ENCODE data around the gene PACC1. TPM values are rescaled to one million over a fixed set of nuclear protein-coding genes. Genes with fewer than 3 reads are reported as not detected.

PACC1 gene
- total RNA-seq, 1 experiment from 2014 or later, result 17.6 TPM

DNA sequence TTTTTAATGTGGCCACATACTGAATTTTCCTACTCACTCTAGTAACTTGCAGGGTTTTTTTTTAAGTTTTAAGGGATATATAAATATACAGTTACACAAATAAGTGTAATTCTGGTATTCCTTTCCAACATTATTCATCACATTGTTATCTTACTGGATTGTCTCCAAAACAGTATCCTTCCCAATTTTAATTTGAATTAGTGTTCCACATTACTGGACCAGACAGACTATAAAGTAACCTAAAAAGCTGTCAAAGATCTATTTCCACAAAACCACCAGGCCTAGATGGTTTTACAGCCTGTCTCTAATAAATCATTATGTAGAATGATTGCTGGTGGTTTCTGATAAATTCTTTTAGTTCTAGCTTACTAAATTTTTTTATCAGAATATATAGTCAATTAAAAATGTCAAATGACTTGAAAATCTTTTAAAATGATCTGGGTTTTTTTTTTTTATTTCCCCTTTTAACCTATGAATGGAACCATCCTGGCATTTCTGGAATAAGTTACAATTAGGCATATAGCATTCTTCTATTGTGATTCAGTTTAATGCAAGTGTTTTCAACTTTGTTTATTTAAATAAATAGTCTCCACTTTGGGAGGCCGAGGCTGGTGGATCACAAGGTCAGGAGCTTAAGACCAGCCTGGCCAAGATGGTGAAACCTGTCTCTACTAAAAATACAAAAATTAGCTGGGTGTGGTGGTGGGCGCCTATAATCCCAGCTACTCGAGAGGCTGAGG, 59.3 kb downstream of the PACC1 start:
- Histone ChIP-seq H4K20me1 (ENCODE audit: insufficient read depth) (no peaks in the 10 kb centered on the region), H3K79me2 (ENCODE audit: insufficient read depth, low read length) (no peaks in the 10 kb centered on the region), H3K36me3 (ENCODE audit: control insufficient read depth in 1 of 2, insufficient read depth in 2 of 2, low read length in 2 of 2) (peaks cover 21 to 25% of the 10 kb centered on the region in 2 experiments), H3K27ac (ENCODE audit: low read depth, low read length) (no peak overlapping the region), H3K9me3 (ENCODE audit: control insufficient read depth in 1 of 2, insufficient read depth in 1 of 2, low read depth in 1 of 2, low read length in 2 of 2) (no peaks in the 10 kb centered on the region), H3K4me1 (ENCODE audit: control insufficient read depth in 1 of 2, insufficient read depth in 2 of 2, low read length in 2 of 2) (no peaks in the 10 kb centered on the region), H3K4me2 (ENCODE audit: low read length) (no peak overlapping the region), H3K4me3 (replicated peaks in 1 of 2; ENCODE audit: low read depth in 1 of 2, low read length in 2 of 2) (no peak overlapping the region), H3K9ac (ENCODE audit: low read length) (no peak overlapping the region), H3K27me3 (ENCODE audit: insufficient read depth, low read length) (no peaks in the 10 kb centered on the region), H2AFZ (ENCODE audit: low read depth, low read length, poor library complexity, severe bottlenecking) (no peak overlapping the region), H3K9me2 (ENCODE audit: insufficient read depth) (no peaks in the 10 kb centered on the region)
- BruUV-seq (replicated peaks), result no TSS peak
- TF ChIP-seq, protein P1, sequence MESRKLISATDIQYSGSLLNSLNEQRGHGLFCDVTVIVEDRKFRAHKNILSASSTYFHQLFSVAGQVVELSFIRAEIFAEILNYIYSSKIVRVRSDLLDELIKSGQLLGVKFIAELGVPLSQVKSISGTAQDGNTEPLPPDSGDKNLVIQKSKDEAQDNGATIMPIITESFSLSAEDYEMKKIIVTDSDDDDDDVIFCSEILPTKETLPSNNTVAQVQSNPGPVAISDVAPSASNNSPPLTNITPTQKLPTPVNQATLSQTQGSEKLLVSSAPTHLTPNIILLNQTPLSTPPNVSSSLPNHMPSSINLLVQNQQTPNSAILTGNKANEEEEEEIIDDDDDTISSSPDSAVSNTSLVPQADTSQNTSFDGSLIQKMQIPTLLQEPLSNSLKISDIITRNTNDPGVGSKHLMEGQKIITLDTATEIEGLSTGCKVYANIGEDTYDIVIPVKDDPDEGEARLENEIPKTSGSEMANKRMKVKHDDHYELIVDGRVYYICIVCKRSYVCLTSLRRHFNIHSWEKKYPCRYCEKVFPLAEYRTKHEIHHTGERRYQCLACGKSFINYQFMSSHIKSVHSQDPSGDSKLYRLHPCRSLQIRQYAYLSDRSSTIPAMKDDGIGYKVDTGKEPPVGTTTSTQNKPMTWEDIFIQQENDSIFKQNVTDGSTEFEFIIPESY (IDR thresholded peaks at IDR 0.05; ENCODE audit: extremely low read depth, insufficient replicate concordance, low read length), result no peak
- TF ChIP-seq EZH2phosphoT487 (IDR thresholded peaks at IDR 0.05; ENCODE audit: borderline replicate concordance) (no peak), JUND (IDR thresholded peaks at IDR 0.05) (no peak), FOSL1 (IDR thresholded peaks at IDR 0.05; ENCODE audit: low read depth) (no peak), TCF7L2 (IDR thresholded peaks at IDR 0.05; ENCODE audit: borderline replicate concordance, extremely low read depth, insufficient read depth, insufficient read length) (no peak), CBX3 (IDR thresholded peaks at IDR 0.05; ENCODE audit: low read depth) (no peak), YY1 (IDR thresholded peaks at IDR 0.05; ENCODE audit: extremely low read depth, insufficient replicate concordance, low read depth, low read length) (no peak), EGR1 (IDR thresholded peaks at IDR 0.05; ENCODE audit: low read depth) (no peak), POLR2A (IDR thresholded peaks at IDR 0.05; ENCODE audit: borderline replicate concordance, extremely low read depth, insufficient read depth, insufficient read length) (no peak), SRF (IDR thresholded peaks at IDR 0.05; ENCODE audit: low read depth) (no peak), ELF1 (IDR thresholded peaks at IDR 0.05; ENCODE audit: borderline replicate concordance, low read depth) (no peak), CEBPB (IDR thresholded peaks at IDR 0.05; ENCODE audit: low read depth) (no peak), RAD21 (IDR thresholded peaks at IDR 0.05; ENCODE audit: low read depth) (no peak), ZFX (IDR thresholded peaks at IDR 0.05) (no peak), ZNF274 (IDR thresholded peaks at IDR 0.05; ENCODE audit: low read depth, low read length) (no peak)
- TF ChIP-seq, protein P2, sequence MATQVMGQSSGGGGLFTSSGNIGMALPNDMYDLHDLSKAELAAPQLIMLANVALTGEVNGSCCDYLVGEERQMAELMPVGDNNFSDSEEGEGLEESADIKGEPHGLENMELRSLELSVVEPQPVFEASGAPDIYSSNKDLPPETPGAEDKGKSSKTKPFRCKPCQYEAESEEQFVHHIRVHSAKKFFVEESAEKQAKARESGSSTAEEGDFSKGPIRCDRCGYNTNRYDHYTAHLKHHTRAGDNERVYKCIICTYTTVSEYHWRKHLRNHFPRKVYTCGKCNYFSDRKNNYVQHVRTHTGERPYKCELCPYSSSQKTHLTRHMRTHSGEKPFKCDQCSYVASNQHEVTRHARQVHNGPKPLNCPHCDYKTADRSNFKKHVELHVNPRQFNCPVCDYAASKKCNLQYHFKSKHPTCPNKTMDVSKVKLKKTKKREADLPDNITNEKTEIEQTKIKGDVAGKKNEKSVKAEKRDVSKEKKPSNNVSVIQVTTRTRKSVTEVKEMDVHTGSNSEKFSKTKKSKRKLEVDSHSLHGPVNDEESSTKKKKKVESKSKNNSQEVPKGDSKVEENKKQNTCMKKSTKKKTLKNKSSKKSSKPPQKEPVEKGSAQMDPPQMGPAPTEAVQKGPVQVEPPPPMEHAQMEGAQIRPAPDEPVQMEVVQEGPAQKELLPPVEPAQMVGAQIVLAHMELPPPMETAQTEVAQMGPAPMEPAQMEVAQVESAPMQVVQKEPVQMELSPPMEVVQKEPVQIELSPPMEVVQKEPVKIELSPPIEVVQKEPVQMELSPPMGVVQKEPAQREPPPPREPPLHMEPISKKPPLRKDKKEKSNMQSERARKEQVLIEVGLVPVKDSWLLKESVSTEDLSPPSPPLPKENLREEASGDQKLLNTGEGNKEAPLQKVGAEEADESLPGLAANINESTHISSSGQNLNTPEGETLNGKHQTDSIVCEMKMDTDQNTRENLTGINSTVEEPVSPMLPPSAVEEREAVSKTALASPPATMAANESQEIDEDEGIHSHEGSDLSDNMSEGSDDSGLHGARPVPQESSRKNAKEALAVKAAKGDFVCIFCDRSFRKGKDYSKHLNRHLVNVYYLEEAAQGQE (IDR thresholded peaks at IDR 0.05; ENCODE audit: low read depth), result no peak
- TF ChIP-seq, protein P3, sequence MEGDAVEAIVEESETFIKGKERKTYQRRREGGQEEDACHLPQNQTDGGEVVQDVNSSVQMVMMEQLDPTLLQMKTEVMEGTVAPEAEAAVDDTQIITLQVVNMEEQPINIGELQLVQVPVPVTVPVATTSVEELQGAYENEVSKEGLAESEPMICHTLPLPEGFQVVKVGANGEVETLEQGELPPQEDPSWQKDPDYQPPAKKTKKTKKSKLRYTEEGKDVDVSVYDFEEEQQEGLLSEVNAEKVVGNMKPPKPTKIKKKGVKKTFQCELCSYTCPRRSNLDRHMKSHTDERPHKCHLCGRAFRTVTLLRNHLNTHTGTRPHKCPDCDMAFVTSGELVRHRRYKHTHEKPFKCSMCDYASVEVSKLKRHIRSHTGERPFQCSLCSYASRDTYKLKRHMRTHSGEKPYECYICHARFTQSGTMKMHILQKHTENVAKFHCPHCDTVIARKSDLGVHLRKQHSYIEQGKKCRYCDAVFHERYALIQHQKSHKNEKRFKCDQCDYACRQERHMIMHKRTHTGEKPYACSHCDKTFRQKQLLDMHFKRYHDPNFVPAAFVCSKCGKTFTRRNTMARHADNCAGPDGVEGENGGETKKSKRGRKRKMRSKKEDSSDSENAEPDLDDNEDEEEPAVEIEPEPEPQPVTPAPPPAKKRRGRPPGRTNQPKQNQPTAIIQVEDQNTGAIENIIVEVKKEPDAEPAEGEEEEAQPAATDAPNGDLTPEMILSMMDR (IDR thresholded peaks at IDR 0.05 in 2 of 3, conservative IDR thresholded peaks at IDR 0.05 in 1 of 3; ENCODE audit: borderline replicate concordance in 1 of 3, insufficient read depth in 1 of 3, low read depth in 2 of 3, low read length in 2 of 3), result no peak
- TF ChIP-seq, protein P4, sequence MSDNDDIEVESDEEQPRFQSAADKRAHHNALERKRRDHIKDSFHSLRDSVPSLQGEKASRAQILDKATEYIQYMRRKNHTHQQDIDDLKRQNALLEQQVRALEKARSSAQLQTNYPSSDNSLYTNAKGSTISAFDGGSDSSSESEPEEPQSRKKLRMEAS (IDR thresholded peaks at IDR 0.05), result no peak
- no peak for ATAC-seq
- intact Hi-C loops (cut with micrococcal nuclease), result no loop called here
- ChIA-PET CTCF (interaction anchor here (1.2 to 1.6 kb wide), 2 partner anchors 12 to 343 kb away, joined by 3 to 5 read pairs; no protein-coding TSS in a partner anchor), RAD21 (ENCODE audit: low non-redundant PET in 1 of 2, low total read pairs in 2 of 2, uncharacterized antibody in 2 of 2, unreplicated experiment in 2 of 2) (no interaction called here), POLR2A (no interaction called here)
- DNase-seq (ENCODE audit: low read depth, low spot score), result no peak

Measured in HCT116 (cell line).